Neural crest cell (in vitro differentiated cells): ENCODE data around the gene UFSP2. TPM values are rescaled to one million over a fixed set of nuclear protein-coding genes. Genes with fewer than 3 reads are reported as not detected.
A peak's percentile ranks its signal among the peaks of the same experiment; 100 is the strongest.

Experiments used
- DNase-seq: peaks from one replicate; pipeline ENCODE4 v3.0.0; 2021; ENCODE audit warnings: low read depth, mixed read lengths, low spot score
- H3K27ac Mint-ChIP-seq: one replicate; pipeline ENCODE4 v1.8.0; 2021; ENCODE audit warnings: mild to moderate bottlenecking, mixed read lengths; ENCODE audit not compliant: unreplicated experiment
- H3K27me3 Mint-ChIP-seq: 2 replicates; pipeline ENCODE4 v1.8.0; 2021; ENCODE audit warnings: low read depth, mild to moderate bottlenecking, mixed read lengths
- H3K36me3 Mint-ChIP-seq: 2 replicates; pipeline ENCODE4 v1.8.0; 2021; ENCODE audit warnings: low read depth, mild to moderate bottlenecking, mixed read lengths
- H3K4me1 Mint-ChIP-seq: 2 replicates; pipeline ENCODE4 v1.8.0; 2021; ENCODE audit warnings: mixed read lengths
- H3K4me3 Mint-ChIP-seq: one replicate; pipeline ENCODE4 v1.8.0; 2021; ENCODE audit warnings: mild to moderate bottlenecking, mixed read lengths
- H3K9me3 Mint-ChIP-seq: 2 replicates; pipeline ENCODE4 v1.8.0; 2021; ENCODE audit warnings: mixed read lengths
- CTCF ChIP-seq: fragments of 200-600 bp; sonication (generic); conservative IDR thresholded peaks from 2 replicates; pipeline ENCODE4 v1.5.0; 2021; ENCODE audit warnings: antibody characterized with exemption, mild to moderate bottlenecking
- total RNA-seq: library from RNA; stranded (reverse); gene quantifications from 2 replicates; pipeline ENCODE4 v1.2.1, GENCODE V29; 2021

The UFSP2 gene
- total RNA-seq, 1 donor from 2014 or later: 28.6 TPM

- peaks cover 50% of the 10 kb centered on the region for H3K27me3 Mint-ChIP-seq
- H3K27ac Mint-ChIP-seq: no peak overlapping the region
- TF ChIP-seq CTCF: no peak
- H3K9me3 Mint-ChIP-seq: peaks cover 3% of the 10 kb centered on the region
- peak overlapping the region; percentile 78 for H3K4me3 Mint-ChIP-seq
- H3K4me1 Mint-ChIP-seq: peaks cover 9% of the 10 kb centered on the region
- DNase-seq: peak; percentile 11
- no peaks in the 10 kb centered on the region for H3K36me3 Mint-ChIP-seq
Measured at GRCh38 chr4:185470501-185471195, 44.9 kb upstream of the UFSP2 start.

GRCh38 chr4:185469580-185470154 is 43.9 kb upstream of the UFSP2 start:
- no peak for TF ChIP-seq CTCF
- peaks cover 53% of the 10 kb centered on the region for H3K27me3 Mint-ChIP-seq

GRCh38 chr4:185468999-185469398 is 43.2 kb upstream of the UFSP2 start:
- Mint-ChIP-seq H3K27ac (no peak overlapping the region), H3K9me3 (peaks cover 3% of the 10 kb centered on the region), H3K4me3 (peak overlapping the region; percentile 14), H3K27me3 (peaks cover 53% of the 10 kb centered on the region), H3K36me3 (no peaks in the 10 kb centered on the region), H3K4me1 (peaks cover 20% of the 10 kb centered on the region)
- no peak for TF ChIP-seq CTCF
- no peak for DNase-seq

More at GRCh38 chr4:185469580-185470154, 43.9 kb upstream of the UFSP2 start:
- H3K4me3 Mint-ChIP-seq: peak overlapping the region; percentile 78
- no peak for DNase-seq
- no peak overlapping the region for H3K27ac Mint-ChIP-seq
- H3K36me3 Mint-ChIP-seq: no peaks in the 10 kb centered on the region
- peaks cover 3% of the 10 kb centered on the region for H3K9me3 Mint-ChIP-seq
- peaks cover 15% of the 10 kb centered on the region for H3K4me1 Mint-ChIP-seq

GRCh38 chr4:185467991-185468390 is 42.2 kb upstream of the UFSP2 start:
- TF ChIP-seq CTCF: no peak
- H3K9me3 Mint-ChIP-seq: peaks cover 3% of the 10 kb centered on the region
- peaks cover 25% of the 10 kb centered on the region for H3K4me1 Mint-ChIP-seq
- no peaks in the 10 kb centered on the region for H3K36me3 Mint-ChIP-seq
- H3K27ac Mint-ChIP-seq: no peak overlapping the region
- H3K27me3 Mint-ChIP-seq: peaks cover 53% of the 10 kb centered on the region
- no peak for DNase-seq
- H3K4me3 Mint-ChIP-seq: no peak overlapping the region

GRCh38 chr4:185467101-185467500 is 41.3 kb upstream of the UFSP2 start:
- H3K4me3 Mint-ChIP-seq: peak overlapping the region; percentile 18
- no peak for DNase-seq
- H3K27ac Mint-ChIP-seq: no peak overlapping the region
- peaks cover 3% of the 10 kb centered on the region for H3K9me3 Mint-ChIP-seq
- H3K36me3 Mint-ChIP-seq: no peaks in the 10 kb centered on the region
- peaks cover 25% of the 10 kb centered on the region for H3K4me1 Mint-ChIP-seq
- peaks cover 44% of the 10 kb centered on the region for H3K27me3 Mint-ChIP-seq
- no peak for TF ChIP-seq CTCF
